Heart right ventricle (tissue), 16 donors: ENCODE results near the gene LGALS4. TPM values are rescaled to one million over a fixed set of nuclear protein-coding genes. Genes with fewer than 3 reads are reported as not detected.

ENCODE experiments used
- ATAC-seq, 8 donors: fragments of 200-7000 bp; cut with Tn5 transposase; one replicate each; pipeline ENCODE4 v1.9.1; 2020; ENCODE audit warnings: mild to moderate bottlenecking in 8 of 8, moderate library complexity in 8 of 8, moderate number of reproducible peaks in 1 of 8
- DNase-seq, 2 donors: peaks; one replicate each; pipeline ENCODE4 v3.0.0-alpha.2; 2020
- H3K27ac ChIP-seq, 10 donors: fragments of 200-600 bp; sonication (generic) in 2 of 10; one replicate each; pipeline versions ENCODE4 v1.5.0 to v1.8.0; 2020 to 2022; ENCODE audit warnings: mild to moderate bottlenecking in 3 of 10
- H3K27me3 ChIP-seq, 7 donors: fragments of 200-600 bp; one replicate each; pipeline ENCODE4 v1.8.0; 2021 to 2022; ENCODE audit warnings: mild to moderate bottlenecking in 2 of 7
- H3K36me3 ChIP-seq, 9 donors: fragments of 200-600 bp; sonication (generic) in 1 of 9; one replicate each; pipeline versions ENCODE4 v1.5.0 to v1.8.0; 2020 to 2022; ENCODE audit warnings: mild to moderate bottlenecking in 2 of 9
- H3K4me1 ChIP-seq, 9 donors: fragments of 200-600 bp; sonication (generic) in 1 of 9; one replicate each; pipeline versions ENCODE4 v1.5.0 to v1.8.0; 2020 to 2022; ENCODE audit warnings: mild to moderate bottlenecking in 4 of 9
- H3K4me3 ChIP-seq, 10 donors: fragments of 200-600 bp; sonication (generic) in 2 of 10; one replicate each; pipeline versions ENCODE4 v1.5.0 to v1.8.0; 2020 to 2022; ENCODE audit warnings: mild to moderate bottlenecking in 7 of 10, moderate library complexity in 2 of 10
- H3K9me3 ChIP-seq, 11 donors: fragments of 200-600 bp in 10 of 11; sonication (generic) in 2 of 11; one replicate each; pipeline versions ENCODE4 v1.5.0 to v1.8.0; 2013 to 2022; ENCODE audit warnings: mild to moderate bottlenecking in 2 of 11, control low read depth in 1 of 11, moderate library complexity in 1 of 11
- WGBS, 2 donors: extraction: QIAGEN DNeasy Blood & Tissue Kit; methylation state at CpG; one replicate each; pipeline ENCODE4 v1.1.7; 2013; ENCODE audit warnings: inconsistent platforms in 1 of 2; 5-methylcytosine and 5-hydroxymethylcytosine counted together
- intact Hi-C, 10 donors: fragments of 100-400 bp; cut with DNase I; formaldehyde crosslinking; loops; one replicate each; pipeline versions ENCODE4 v1.11.1 to v1.14.2; 2022
- polyA plus RNA-seq, 2 donors: library from polyadenylated mRNA; stranded (reverse); fragments of 200-250 nt; gene quantifications; one replicate each; pipeline ENCODE4 v1.2.3, GENCODE V29; 2013
- total RNA-seq, 10 donors: library from RNA; stranded (reverse); fragmentation: NEBNext Ultra II Directional in 3 of 10; extraction: Animal tissue kit (Norgen Biotek cat#: 25700) in 3 of 10; gene quantifications; one replicate each; pipeline versions ENCODE4 v1.2.1 to v1.2.4, GENCODE V29; 2021 to 2023
- TF ChIP-seq, protein P1 (sequence below), 9 donors: fragments of 200-600 bp; sonication (generic) in 2 of 9; IDR thresholded peaks; one replicate each; pipeline versions ENCODE4 v1.5.0 to v1.8.0; 2021 to 2022; ENCODE audit warnings: antibody characterized with exemption in 9 of 9, mild to moderate bottlenecking in 5 of 9, moderate library complexity in 1 of 9
- donor health status: Arrhythmogenic right ventricular cardiomyopathy.
- donor health status: ischemic (EF 13 %, LVEDD 7.1; RV severe dilation, severe dysfunction).
- donor health status: healthy with polysubstance abuse.
- donor health status: DM: no; HTN: yes; CAD: no.
- donor health status: DM: no; HTN: no; CAD: no.
- donor health status: ischemic (EF 25% LVEDD 6.9; RV normal size, moderate dysfunction).
- donor health status: ischemic (EF 25% LVEDD 5.7; RV mildly dilated, moderate dysfunction).
- donor health status: healthy.
- donor health status: DM: yes; HTN: yes; CAD: no.
- donor health status: Ischemic cardiomyopathy.
- donor health status: ischemic (EF 35%, LVEDD 5.7; RV mildly dilated, moderate dysfunction).
- donor health status: nonischemic (EF 11% LVEDD 7.7; RV severe dilation, severe dysfunction).
- donor health status: DM: yes; HTN: yes; CAD: no.
- donor health status: PGD.
- donor health status: ischemic (EF 29% LVEDD 5.4; RV normal size, mild dysfunction).
- donor health status: nonischemic (EF 23%, LVEDD 6.1; RV moderate dilation, normal function).

LGALS4 gene
- total and polyA plus RNA-seq, 12 donors, result 0.16 to 2.6 (median 0.81) TPM; not detected in 2

GRCh38 chr19:38838986-38839761 is 26.4 kb upstream of the LGALS4 start:
- H3K9me3 ChIP-seq, result no peaks in the 10 kb centered on the region
- intact Hi-C loops, result loop anchor here in 4 of 10 donors (10.0 kb wide), 4 partner anchors 114 to 204 kb away; partner anchors contain the start of gene ACTN4 (in 1 of the 4)
- H3K4me3 ChIP-seq, result no peak overlapping the region
- no peaks in the 10 kb centered on the region for H3K27me3 ChIP-seq
- no peak for ATAC-seq
- peaks cover 0 to 32% (median 14%) of the 10 kb centered on the region in 9 donors for H3K4me1 ChIP-seq
- no peak for DNase-seq
- TF ChIP-seq, protein P1, sequence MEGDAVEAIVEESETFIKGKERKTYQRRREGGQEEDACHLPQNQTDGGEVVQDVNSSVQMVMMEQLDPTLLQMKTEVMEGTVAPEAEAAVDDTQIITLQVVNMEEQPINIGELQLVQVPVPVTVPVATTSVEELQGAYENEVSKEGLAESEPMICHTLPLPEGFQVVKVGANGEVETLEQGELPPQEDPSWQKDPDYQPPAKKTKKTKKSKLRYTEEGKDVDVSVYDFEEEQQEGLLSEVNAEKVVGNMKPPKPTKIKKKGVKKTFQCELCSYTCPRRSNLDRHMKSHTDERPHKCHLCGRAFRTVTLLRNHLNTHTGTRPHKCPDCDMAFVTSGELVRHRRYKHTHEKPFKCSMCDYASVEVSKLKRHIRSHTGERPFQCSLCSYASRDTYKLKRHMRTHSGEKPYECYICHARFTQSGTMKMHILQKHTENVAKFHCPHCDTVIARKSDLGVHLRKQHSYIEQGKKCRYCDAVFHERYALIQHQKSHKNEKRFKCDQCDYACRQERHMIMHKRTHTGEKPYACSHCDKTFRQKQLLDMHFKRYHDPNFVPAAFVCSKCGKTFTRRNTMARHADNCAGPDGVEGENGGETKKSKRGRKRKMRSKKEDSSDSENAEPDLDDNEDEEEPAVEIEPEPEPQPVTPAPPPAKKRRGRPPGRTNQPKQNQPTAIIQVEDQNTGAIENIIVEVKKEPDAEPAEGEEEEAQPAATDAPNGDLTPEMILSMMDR (IDR thresholded peaks at IDR 0.05), result no peak
- peaks cover 8 to 98% (median 84%) of the 10 kb centered on the region in 9 donors for H3K36me3 ChIP-seq
- 79 to 82% methylated on average over 12 of the region's 12 CpGs for WGBS, 2 donors
- peak overlapping the region in 1 of 10 donors; percentile 40 for H3K27ac ChIP-seq

DNA sequence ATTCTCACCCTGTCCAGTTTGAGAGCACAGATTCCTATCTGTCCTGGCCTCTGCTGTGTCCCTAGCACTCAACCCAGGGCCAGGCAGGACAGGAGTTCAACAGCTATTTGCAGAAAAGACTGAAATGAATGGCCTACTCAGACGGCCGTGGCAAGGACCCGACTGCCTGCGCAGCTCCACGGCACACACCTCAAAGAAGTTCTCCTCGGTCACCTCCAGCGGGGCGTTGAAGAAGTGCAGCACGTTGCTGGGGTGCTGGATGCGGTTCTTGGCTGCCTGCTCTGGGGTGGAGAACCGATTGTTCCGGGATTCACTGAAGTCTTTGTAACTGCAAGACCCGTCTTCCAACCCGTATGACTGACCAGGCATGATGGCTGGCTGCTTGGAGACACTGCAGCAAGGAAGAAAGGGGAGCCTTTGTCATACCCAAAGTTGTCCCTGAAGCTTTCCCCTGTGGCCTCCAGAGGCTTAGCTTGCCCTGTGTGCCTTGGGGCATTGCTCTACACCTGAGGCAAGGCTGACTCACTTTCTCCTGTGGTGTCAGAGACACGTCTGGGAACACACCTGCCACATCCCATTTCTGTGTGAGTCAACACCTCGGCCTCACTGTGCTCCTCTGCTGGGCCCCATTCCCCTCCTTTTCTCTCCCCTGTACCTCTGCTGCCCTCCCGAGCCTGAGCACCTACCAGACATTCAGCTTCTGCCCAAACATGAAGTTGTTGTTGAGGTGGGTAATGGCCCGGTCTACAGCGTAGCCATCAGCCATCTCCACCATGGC is 25.7 kb upstream of the LGALS4 start:
- no peaks in the 10 kb centered on the region for H3K27me3 ChIP-seq
- H3K4me1 ChIP-seq, result peaks cover 0 to 26% (median 14%) of the 10 kb centered on the region in 9 donors
- TF ChIP-seq, protein P1 (IDR thresholded peaks at IDR 0.05), result no peak
- ATAC-seq (no peak), DNase-seq (no peak)
- peaks cover 8 to 90% (median 76%) of the 10 kb centered on the region in 9 donors for H3K36me3 ChIP-seq
- WGBS, 2 donors, result 82 to 85% methylated on average over 19 of the region's 19 CpGs
- H3K4me3 ChIP-seq, result no peak overlapping the region
- no peaks in the 10 kb centered on the region for H3K9me3 ChIP-seq
- intact Hi-C loops, result loop anchor here in 4 of 10 donors (10.0 kb wide), 4 partner anchors 114 to 204 kb away; partner anchors contain the start of gene ACTN4 (in 1 of the 4)
- H3K27ac ChIP-seq, result peak overlapping the region in 2 of 10 donors; percentile 8 to 40

GRCh38 chr19:38837656-38838121 is 24.9 kb upstream of the LGALS4 start:
- H3K4me3 ChIP-seq, result no peak overlapping the region
- no peaks in the 10 kb centered on the region for H3K27me3 ChIP-seq
- H3K9me3 ChIP-seq, result no peaks in the 10 kb centered on the region
- H3K27ac ChIP-seq, result peak overlapping the region in 1 of 10 donors; percentile 8
- TF ChIP-seq, protein P1 (IDR thresholded peaks at IDR 0.05), result no peak
- H3K36me3 ChIP-seq, result peaks cover 8 to 83% (median 69%) of the 10 kb centered on the region in 9 donors
- H3K4me1 ChIP-seq, result peaks cover 0 to 23% (median 14%) of the 10 kb centered on the region in 9 donors
- no peak for DNase-seq
- intact Hi-C loops, result loop anchor here in 4 of 10 donors (10.0 kb wide), 4 partner anchors 113 to 203 kb away; partner anchors contain the start of gene ACTN4 (in 1 of the 4)
- WGBS, 2 donors, result 87 to 94% methylated on average over 7 of the region's 7 CpGs
- ATAC-seq, result no peak
